NCI-H2107 (cell line): ENCODE measurements around the gene LAMB4.

Experiments used
- DNase-seq: peaks from one replicate; lab custom pipeline; 2025; lab: John Stamatoyannopoulos, UW

LAMB4 gene

DNA sequence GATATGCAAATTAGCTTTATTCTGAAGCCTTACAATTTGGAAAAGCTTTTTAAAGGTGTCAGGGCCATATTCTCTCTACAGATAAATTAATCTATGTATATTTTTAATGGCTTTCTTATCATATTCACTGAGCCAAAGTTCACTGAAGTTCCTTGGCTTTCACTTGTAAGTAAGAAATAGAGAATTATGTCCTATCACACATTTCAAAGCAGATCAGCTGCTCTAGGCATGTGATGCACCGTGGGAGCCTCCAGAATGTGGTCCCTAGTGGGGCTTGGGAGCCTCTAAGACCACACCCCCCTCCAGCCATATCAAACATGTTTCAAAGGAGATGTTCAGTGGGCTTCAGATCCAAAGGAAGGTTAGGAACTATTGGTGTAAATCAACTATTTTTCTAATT is 51.5 kb downstream of the LAMB4 start:
- DNase-seq: no peak

DNA sequence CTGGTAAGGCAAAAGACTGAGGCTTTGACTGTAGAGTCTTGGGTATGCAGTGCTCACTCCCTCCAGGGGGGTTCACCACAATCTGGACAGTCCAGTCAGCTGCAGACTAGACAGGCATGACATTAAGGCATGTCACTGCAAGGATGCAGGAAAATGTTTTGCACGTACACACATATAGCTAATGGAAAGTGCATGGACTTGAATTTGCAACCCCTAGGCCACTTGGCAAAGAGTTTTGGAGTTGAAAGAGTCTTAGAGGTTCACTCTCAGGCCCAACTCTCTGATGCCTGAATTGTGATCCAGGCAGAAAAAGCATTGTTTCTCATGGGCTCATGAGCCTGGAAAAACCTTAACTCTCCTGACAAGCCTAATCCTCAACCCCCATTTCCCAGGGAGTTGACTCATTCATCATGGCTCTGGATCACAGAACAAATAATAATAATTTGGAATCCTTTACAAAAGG is 51.9 kb downstream of the LAMB4 start:
- DNase-seq: no peak

- DNase-seq: no peak
Measured at GRCh38 chr7:108077709-108078108, 52.5 kb downstream of the LAMB4 start.

DNA sequence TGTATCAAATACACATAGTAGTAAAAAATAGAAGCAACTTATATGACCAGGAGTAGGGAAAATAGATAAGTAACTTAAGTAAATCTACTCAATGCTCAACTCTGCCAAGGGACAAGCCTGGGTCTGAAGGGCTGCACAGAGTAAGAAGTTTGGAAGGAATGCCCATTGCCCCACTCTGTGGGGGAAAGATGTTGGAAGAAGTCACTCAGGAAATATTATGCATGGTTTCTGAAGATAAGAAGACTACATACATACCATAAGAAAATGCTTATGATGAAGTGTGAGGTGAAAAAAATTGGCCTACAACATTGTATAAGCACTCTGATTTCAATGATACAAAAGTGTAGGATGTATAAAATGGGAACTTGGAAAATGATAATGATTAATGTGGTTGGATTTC is 54.0 kb downstream of the LAMB4 start:
- DNase-seq: no peak

DNA sequence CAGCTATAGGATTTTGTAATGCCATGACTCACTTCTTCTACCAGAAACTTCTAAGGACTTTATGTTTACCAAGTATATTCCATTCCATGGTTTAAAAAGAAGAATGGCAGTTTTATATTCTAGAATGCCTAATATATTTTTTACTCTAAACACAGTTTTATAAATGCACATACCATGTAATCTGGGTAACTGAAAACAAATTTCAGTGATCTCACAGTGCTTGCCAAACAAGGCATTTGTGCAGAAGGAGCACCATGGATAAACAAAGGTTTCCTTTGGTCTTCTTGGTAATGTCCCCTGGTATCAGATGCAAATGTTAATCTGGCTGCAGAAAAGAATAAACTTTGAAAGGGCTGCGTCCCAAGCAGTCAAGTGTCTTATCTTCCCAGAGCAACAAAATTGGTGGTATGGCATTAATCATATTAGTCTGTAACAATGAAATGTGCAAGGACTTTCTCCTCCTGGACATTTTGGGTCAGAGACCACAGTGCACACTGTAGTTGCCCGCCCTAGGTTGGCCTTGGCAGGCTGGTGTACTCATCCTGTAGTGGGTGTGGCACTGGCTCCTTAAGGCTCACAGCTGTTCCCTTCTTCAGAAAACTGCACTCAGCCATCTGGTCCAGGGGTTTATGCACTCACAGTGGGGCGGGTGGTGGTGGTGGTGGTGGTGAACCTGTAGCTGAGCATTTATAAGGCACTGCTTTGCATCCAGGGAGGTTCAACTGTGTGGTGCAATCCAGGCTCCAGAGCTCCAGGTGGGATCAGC is 56.7 kb downstream of the LAMB4 start:
- DNase-seq: no peak

DNA sequence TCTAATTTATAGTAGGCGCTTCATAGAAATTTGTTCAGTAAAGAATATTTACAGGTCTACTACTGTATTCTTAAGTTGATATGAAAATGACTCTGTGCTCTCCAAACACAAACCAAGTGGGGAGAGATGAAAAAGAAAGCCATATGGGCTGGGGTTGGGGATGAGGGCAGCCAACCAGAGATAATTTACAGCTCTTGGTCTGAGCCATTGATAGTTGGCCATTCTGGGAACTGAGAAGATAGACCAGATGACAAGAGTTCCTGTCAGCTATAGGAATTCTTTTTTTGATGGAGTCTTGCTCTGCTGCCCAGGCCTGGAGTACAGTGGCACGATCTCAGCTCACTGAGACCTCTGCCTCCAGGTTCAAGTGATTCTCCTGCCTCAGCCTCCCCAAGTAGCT is 57.4 kb downstream of the LAMB4 start:
- DNase-seq: no peak

DNA sequence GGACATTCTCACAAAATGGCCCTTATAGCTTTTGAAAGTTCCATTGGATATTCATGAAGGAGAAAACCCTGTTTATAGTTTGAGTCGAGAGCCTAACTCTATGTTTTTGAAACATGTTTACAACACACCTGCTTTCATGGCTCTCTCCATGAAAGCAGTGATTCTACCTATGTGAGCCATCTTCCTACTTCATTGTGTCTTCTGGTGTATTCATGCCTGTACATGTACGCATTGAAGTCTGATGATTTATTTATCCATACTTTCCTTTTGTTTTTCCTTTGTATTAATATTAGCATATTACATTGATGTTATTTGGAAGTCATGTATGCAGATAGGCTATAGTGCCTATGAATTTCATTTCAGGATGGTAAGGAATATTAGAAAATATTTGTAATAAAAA is 58.0 kb downstream of the LAMB4 start:
- DNase-seq: no peak

- DNase-seq: no peak
Measured at GRCh38 chr7:108071551-108071950, 58.6 kb downstream of the LAMB4 start.

- no peak for DNase-seq
Measured at GRCh38 chr7:108069646-108070045, 60.5 kb downstream of the LAMB4 start.

- peak; percentile 55 for DNase-seq
Measured at GRCh38 chr7:108067844-108068243, 62.3 kb downstream of the LAMB4 start.

DNA sequence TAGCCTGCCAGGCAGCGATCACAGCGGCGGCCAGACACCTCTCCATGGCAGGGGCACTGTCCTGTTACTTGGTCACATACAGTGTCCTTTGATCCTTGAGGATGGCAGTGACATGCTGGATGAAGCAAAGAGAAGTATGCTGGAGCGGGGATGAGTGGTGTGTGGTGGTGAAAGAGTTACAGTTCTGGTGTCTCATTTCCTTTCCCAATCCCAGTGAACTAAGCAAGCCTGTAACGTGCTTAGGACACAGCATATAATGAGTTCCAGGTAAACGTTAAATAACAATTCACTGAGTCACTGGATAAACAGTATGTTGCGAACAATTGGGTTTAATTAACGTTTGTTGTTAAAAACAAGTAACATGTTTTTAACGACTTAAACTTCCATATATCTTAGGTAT is 63.7 kb downstream of the LAMB4 start:
- no peak for DNase-seq

DNA sequence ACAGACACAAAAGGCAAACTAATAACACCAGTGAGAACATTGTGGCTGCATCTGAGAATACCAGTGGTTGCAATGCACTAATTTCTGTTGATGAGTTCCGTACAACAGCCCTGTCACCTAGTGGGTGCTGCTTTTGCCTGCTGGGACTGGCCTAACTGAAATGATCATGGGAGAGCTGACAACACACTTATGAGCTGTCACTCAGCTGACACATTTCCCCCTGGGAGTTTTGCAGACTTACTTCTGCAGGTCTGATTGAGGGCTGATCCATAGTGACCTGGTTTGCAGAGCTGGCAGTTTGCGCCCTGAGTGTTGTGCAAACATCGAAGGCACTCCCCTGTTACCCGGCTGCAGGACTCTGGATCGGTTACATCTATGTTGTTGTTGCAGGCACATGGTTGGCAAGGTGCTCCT is 66.6 kb downstream of the LAMB4 start:
- DNase-seq: no peak

DNA sequence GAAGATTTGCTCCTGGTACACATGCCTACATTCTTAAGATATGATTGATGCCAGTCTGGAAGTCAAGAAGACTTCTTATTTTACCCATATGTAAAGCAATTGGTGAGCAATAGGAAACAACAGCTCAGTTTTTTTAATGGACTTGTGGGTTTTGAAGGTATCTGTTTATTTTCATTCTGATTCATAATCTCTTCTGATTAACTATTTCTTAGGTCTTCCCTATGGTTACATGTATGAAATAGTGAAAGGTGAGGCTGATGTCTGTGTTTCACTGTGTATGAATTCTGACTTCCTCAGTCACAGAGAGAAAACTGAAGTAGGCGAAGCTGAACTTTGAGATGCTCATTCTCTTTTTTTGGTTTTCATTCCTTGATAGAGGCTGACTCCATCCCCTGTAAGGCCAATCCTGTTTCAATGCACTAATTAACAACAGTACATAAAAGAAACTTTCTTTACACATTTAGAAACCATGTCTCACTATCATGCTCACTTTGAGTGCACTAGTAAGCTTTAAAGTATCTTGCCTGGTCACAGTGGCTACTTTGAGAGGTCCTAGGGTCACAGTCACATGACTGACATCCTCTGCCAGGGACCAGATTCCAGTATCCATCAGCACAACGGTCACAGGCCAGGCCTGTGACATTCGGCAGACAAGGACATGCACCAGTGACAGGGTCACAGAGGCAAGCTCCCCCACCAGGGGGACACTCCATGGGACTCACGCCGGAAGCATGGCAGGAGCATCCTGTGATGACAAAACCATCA is 67.7 kb downstream of the LAMB4 start:
- DNase-seq: no peak

DNA sequence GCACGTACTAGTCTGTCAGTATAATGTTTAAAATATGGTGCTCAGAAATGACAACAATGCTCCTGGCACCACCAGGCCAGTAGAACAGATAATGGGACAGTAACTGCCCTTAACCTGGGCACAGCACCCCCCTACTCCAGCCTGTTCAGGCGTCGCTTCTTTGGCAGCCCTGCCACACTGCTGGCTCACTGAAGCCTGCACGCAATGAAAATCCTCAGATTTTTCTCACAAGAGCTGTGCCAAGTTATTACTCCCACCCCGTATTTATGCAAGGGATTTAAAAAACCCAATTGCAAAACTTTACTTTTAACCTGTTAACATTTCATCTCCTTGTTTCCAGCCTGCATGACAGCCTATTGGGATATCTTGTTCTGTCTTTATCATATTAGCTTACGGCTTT is 70.6 kb downstream of the LAMB4 start:
- no peak for DNase-seq

- no peak for DNase-seq
Measured at GRCh38 chr7:108057951-108058481, 72.1 kb downstream of the LAMB4 start.

DNA sequence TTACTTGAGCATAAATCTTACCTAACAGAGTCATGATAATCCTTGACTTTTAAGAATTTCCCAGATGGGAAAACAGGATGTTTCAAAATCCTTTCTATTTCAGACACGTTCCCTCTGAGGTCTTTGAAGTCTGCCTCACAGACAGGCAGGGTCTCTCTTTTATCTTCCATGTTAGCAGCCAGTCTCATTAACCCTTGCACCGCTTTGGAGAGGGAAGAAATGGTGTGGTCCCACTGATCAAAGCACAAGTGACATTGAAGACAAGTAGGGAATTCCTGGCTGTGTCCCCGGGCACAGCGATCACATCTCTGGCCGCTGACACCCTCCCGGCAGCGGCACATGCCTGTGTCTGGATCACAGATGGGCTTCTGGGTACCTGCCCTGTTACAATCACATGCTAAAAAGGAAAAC is 74.5 kb downstream of the LAMB4 start:
- DNase-seq: no peak

DNA sequence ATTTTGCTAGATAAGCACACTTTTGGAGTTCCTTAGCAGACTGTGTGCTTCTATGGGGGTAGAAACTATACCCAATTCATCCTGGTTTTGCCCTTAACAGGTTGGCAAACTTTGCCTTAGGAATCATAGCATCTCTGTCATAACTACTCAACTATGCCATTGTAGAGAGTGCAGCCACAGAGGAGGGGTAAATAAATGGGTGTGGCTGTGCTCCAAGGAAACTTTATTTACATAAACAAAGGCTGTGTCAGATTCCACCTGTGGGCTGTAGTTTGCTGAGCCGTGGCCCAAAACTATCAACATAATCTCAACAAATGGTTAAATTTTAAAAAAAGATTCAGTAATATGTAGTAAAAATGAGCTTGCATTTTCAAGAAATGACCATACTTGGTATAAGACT is 75.6 kb downstream of the LAMB4 start:
- DNase-seq: no peak

DNA sequence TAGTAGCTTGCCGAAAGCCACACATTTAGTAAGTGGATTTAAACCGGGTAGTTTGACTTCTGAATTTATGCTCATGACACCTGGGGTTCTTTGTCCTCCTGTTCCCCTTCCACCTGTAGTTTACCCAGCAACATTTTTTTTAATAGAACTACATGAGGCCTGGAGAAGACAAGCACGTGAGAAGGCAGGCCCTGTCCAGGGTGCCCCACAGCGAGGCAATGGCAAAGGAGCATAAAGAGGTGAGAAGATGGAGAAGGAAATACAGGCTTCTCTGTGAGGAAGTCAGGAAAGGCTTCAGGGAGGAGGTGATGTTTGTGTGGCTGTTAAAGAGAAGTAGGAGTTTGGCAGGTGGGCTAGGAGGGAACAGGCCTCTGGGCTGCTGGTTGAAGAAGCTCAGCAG is 76.9 kb downstream of the LAMB4 start:
- no peak for DNase-seq

- no peak for DNase-seq
Measured at GRCh38 chr7:108051454-108051853, 78.7 kb downstream of the LAMB4 start.

- DNase-seq: no peak
Measured at GRCh38 chr7:108049962-108050361, 80.2 kb downstream of the LAMB4 start.

GRCh38 chr7:108048422-108048821 is 81.7 kb downstream of the LAMB4 start:
- no peak for DNase-seq

DNA sequence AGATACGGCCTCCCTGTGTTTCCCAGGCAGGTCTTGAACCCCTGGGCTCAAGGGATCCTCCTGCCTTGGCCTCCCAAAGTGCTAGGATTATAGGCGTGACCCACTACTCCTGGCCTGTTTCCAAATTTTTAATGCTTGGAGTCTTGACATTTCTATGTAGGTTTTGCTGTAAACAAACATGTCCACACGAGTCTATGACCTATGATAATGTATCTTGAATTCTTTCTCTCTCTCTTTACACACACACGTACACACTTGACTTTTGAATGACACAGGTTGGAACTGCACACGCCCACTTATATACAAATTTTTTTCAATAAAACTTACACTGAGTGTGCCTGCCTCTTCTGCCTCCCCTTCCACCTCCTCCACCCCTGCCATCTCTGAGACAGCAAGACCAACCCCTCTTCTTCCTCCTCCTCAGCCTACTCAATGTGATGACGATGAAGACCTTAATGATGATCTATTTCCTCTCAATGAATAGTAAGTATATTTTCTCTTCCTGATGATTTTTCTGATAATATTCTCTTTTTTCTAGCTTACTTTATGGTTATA is 83.1 kb downstream of the LAMB4 start:
- no peak for DNase-seq

GRCh38 chr7:108045669-108046068 is 84.5 kb downstream of the LAMB4 start:
- no peak for DNase-seq
